HG02623 (cell line): ENCODE data around the gene MAB21L4.

Source experiments
- ATAC-seq: cut with Tn5 transposase; IDR thresholded peaks from one replicate; pipeline ENCODE4 v1.9.1; 2021; ENCODE audit warnings: moderate library complexity; ENCODE audit not compliant: unreplicated experiment

MAB21L4 gene

GRCh38 chr2:240895656-240896388 is at the start of gene MAB21L4:
TSS of gene MAB21L4 (minus strand) at chr2:240896156. CDS start at chr2:240895997, 159 bp downstream.
- no peak for ATAC-seq

GRCh38 chr2:240936106-240936505 is 40.1 kb upstream of the MAB21L4 start:
- no peak for ATAC-seq

DNA sequence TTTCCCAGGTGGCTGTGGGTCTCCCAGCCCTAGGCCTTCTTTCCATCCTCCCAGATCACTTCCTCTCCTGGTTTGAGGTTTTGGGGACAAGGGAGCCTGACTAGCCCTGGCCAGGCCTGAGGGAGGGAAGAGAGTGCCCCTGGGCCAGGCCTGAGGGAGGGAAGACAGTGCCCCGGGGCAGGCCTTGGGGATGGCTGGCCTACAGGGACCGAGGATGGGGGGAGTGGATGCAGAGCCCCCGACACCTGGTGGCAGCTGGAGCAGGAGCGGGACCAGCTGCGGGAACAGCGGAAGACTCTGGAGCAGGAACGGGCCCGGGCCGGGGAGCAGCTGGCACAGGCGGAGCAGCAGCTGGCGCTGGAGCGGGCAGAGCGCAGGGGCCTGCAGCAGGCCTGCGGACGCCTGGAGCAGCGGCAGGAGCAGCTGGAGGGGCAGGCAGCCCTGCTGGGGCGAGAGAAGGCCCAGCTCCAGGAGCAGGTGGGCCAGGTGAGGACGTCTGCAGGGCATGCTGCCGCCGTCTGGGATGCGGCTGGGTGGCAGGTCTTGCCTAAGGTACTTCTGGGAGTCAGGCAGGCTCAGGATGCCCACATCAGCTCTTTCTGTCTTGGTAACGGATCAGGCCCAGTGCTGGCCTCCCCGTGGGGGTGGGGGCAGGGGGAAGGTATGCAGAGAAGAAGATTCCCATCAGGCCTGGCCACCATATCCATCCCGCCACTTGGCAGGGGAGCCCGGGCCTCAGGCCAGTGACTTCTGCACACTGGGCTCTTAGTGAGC is 39.3 kb upstream of the MAB21L4 start:
- no peak for ATAC-seq

DNA sequence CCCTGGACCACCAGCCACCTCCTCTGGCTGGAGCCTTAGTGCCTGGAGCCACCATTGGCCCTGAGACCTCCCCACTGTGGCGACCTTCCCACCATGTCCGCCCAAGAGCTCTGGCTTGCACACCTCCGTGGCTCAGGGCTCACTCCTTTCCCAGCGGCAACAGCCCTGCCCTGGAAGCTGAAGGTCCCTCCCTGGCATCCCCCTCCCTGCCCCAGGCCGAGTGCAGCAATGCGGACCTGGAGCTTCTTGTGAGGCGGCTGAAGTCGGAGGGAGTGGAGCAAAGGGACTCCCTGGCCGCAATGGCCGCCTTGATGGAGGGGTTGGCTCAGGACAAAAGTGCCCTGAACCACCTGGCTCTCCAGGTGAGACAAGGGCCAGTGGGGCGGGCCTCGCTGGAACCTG is 38.7 kb upstream of the MAB21L4 start:
- ATAC-seq, result no peak

GRCh38 chr2:240933966-240934700 is 38.2 kb upstream of the MAB21L4 start:
- ATAC-seq, result no peak

DNA sequence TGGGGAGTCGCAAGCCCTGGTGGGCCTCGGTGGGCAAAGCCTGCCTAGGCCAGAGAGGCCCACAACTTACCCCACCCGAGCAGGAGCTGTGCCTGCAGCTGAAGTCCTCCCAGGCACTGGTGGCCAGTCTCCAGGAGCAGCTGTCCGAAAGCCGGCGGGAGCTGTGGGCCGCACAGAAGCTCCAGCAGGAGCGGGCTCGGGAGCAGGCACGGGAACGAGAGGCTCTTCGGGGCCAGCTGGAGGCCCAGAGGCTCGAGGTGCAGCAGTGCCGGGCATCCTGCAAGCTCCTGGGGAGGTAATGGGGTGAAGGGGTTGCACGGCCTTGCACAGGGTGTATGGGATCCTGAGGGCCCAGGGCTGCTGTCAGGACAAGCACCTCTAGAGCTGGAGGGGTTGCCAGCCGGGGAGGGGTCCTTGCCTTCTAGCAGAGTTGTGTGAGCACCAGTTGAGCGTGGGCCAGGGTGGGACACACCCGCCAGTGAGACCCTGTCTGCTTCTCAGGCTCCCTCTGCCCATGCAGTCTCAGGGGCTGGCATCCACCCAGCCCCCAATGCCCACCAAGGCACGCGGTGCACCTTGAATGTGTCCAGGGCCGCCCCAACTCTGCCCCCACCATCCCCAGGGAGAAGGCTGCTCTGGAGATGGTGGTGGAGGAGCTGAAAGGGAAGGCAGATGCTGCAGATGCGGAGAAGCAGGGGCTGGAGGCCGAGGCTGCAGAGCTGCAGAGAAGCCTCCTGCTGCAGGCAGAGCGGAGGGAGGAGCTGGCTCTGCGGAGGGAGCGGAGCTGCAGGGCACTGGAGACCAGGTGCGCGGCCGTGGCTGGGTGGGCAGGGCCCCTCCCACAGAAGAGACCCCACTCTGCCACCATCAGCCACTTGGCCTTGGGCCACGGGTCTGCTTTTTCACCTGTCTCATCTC is 37.4 kb upstream of the MAB21L4 start:
- no peak for ATAC-seq

DNA sequence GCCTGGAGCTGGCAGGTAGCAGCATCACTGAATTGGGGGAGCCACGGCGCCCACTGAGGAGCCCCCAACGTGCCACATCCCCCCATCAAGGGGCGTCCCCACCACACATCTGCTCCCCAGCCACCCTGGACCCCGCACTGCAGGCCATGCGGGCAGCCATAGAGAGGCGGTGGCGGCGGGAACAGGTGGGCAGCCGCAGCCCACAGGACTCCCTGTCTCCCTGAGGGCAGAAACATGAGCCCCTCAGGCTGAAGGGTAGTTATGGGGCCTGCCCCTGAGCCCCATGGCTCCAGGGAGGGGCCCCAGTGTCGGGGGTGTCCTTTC is 36.7 kb upstream of the MAB21L4 start:
- ATAC-seq, result no peak

DNA sequence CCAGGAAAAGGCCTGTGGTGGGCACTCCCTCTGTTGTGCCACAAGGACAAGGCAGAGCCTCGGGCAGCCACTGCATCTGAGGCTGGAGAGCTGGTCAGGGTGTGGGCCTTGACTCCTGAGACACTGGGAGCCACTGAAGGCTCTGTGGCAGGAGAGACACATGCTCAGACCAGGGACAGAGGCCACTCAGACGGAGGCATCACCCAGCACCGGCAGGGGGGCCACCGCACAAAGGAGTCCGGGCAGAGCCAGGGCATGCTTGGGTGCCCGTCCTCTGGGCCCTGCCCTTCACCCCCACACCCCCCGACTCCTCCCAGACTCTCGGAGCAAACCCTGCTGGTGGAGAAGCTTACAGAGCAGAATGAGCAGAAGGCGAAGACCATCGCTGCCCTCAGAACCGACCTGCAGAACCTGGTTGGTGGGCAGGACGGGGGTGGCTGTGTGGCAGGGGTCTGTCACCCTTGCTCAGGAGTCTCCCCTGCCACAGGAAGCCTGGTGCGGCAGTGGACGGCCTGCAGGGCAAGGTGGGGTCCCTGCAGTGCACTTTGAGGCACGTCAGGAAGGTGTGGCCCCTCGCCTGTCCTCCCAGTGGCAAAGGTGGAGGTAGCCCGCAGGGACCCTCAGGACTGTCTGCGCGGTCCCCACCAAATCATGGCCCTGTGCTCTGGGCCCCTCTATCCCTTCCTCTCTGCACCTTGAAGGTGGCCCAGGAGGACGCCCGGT is 36.2 kb upstream of the MAB21L4 start:
- no peak for ATAC-seq

GRCh38 chr2:240931319-240931949 is 35.5 kb upstream of the MAB21L4 start:
- ATAC-seq, result no peak

GRCh38 chr2:240930631-240931318 is 34.8 kb upstream of the MAB21L4 start:
- ATAC-seq, result no peak

DNA sequence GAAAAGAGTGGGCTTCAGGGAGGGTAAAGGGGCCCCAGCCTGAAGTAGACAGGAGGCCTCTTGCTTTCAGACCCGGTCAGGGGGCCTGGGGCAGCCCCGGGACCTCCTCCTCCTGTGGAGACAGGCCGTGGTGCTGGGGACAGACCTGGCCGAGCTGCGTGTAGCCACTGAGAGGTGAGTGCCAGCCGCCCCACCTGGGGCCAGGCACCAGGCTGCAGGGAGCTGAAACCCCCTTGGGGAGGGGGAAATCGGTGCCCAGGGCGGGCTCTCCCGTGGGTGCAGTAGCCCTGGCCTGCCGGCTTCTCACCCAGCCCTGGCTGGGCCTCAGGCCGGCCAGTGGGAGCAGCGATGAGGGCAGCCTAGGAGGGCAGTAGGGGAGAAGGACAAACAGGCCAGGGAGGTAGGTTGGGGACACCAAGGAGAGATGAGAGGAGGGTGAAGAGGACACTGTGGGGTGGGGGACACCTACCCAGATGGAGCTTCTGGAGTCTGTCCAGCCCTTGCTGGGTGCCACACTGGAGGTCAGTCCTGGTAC is 34.2 kb upstream of the MAB21L4 start:
- ATAC-seq, result no peak

GRCh38 chr2:240929364-240930095 is 33.6 kb upstream of the MAB21L4 start:
- ATAC-seq, result no peak

DNA sequence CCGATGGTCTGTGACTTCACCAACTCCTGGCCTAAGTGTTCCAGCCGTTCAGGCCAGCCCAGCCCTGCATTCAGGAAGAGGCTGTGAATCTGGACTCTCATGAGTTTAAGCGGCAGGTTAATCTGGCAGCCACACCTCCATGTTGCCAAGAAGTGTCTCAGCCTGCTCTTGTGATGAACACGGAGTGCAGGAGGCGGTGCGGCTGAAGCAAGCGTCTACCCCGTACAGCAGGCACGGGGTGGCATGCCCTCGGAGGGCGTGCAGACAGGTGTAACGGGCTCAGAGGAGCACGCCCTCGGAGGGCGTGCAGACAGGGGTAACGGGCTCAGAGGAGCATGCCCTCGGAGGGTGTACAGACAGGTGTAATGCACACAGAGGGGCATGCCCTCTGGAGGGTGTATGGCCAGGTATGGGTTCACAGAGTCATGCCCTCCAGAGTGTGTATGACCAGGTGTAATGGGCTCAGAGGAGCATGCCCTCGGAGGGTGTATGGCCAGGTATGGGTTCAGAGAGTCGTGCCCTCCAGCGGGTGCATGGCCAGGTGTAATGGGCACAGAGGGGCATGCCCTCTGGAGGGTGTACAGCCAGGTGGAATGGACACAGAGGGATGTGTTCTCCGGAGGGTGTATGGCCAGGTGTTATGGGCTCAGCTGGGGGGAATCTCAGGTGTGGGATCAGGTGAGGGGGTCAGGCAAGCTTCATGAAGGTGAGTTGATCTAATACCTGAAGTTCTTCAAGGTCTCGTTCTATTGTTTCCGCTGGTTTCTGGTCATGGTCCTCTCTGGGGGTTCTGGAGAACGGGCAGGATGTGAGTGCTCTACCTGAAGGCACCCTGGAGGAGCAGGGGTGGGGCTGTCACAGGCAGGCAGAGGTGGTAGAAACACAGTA is 32.8 kb upstream of the MAB21L4 start:
- ATAC-seq, result no peak

GRCh38 chr2:240927390-240927781 is 31.4 kb upstream of the MAB21L4 start:
- ATAC-seq, result no peak

DNA sequence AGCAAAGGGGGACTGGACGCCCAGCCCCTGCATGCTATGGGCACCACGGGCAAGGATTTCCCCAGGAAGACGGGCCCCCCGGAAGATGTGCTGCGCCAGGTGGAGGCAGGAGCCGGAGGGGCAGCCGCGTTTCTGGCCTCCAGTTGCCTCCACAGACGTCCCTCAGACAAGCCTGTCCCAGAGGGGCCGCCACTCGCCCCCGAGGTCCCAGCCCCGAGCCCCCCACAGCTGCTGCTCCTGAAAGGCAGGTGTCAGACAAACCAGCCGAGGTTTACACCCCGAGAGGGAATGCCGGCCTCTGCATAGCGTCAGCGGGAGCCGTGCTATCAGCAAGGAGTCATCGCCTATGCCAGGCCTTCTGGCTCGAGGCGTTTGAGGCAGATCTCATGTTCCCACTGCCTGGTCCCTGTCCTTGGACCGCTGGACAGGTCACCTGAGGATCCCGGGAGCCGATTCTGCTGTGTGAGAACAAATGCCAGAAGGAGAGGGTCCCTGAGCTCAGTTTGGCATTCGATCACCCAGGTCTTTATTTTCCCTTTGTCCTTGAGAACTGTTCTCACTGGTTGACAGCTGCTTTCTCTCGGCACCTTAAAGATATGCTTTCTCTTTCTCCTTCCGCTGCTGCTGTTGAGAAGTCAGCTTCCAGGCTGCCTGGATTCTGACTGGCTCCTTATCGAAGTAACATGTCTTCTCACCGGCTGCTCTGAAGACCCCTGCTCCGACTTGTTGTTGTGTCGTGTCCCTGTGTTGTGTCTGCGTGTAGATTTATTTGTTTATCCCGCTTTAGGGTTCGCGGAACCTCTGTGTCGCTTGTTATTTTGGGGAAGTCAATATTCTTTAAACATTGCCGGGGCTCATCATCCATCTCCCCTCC is 30.8 kb upstream of the MAB21L4 start:
- ATAC-seq, result no peak
